GM18505 (cell line): Measurements from ENCODE around the gene ZNF846.

Experiments
- ATAC-seq: cut with Tn5 transposase; IDR thresholded peaks from one replicate; pipeline ENCODE4 v1.9.1; 2021; ENCODE audit not compliant: unreplicated experiment
- POLR2A ChIP-seq: IDR thresholded peaks from 4 replicates; pipeline ENCODE4 v1.6.1; 2011; ENCODE audit warnings: borderline replicate concordance; ENCODE audit not compliant: insufficient read depth, insufficient read length; ENCODE audit errors: extremely low read depth

The ZNF846 gene

DNA sequence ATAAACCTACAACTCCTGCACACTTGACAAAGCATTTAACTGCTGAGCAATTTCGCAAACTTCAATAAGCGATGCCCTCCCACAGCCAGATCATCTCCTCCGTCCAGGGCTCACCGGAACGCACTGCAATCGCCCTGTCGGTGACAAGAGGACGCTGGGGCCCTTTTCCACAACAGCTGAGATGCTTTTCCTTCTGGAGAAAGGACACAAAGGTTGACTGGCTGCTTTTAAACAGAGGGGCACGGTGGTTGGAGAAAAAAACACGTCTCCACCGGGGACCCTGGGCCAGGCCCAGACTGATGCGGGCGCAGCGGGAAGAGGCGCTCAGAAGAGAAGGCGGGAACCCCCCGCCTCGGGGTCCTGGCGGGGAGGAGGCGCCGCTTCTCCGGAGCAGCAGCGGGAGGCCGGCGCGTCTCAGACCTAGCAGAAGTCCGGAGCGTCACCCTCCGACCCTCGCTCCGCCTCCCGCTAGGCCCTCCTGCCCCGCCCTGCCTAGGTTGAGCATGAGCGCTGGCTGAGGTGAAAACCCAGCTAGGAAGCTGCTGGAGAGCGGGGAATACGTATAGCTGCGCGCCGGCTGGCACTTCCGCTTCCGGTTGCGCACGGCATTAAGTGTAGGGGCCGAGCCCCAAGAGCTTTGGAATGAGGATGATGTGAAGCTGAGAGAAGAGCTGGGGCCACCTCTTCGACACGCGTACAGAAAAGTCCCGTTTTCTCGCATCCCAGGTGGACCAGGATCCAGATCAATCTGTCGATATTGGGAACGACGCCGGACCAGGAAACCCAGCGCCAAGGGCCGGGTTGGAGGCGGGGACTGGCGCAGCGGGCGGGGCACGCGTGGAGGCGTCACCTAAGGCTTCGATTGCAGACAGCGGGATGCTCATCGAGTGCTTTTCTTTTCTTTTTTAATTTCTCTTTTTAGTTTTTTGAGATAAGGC is at the start of gene ZNF846:
TSS of gene ZNF846 (minus strand) at position 564 of the 938 bp plus-strand sequence. CDS start 3,788 bp downstream, outside the sequence.
- peak; percentile 73 for TF ChIP-seq POLR2A
- ATAC-seq = peak; percentile 98

DNA sequence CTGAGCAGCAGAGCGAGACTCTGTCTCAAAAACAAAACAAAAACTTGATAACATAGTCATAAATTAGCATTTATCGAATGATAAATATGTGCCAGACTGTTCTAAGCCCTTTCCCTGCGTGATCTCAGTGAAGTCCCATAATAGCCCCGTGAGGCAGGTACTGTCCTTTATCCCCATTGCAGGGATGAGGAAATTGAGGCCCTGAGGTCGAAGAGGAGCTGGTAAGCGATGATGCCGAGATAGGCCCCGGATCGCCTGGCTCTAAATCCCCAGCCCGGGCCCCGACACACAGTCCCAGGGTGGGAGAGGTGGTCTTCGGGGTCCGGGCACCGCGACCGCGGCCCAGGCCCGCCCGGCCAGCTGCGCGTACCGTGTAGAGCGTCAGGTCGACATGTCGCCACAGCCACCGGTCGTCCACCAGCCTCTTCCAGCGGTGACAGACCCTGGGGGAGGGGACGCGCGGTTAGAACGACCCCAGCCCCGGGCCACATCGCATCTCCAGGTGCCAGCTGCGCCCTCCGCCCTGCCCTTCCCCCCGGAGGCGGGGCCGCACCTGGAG is 49.7 kb upstream of the ZNF846 start:
- ATAC-seq = peak; percentile 4
- no peak for TF ChIP-seq POLR2A

DNA sequence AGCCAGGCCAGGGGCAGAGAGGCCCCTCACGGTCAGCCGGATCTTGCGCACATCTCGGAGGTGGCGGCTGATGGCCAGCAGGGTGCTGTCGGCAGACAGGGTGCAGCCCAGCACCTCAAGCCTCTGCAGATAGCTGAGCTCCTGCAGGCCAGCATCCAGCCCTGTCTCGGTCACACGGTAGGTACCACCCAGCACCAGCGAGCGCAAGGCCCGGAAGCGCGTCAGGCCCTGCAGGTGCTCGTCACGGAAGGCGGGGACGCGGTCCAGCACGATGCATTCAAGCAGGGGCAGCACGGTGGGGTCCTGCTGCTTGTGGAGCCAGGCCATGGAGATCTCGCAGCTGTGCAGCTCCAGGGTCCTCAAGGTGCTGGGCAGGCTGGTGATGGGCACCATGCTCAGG is 42.6 kb upstream of the ZNF846 start:
- no peak for TF ChIP-seq POLR2A
- ATAC-seq = no peak

DNA sequence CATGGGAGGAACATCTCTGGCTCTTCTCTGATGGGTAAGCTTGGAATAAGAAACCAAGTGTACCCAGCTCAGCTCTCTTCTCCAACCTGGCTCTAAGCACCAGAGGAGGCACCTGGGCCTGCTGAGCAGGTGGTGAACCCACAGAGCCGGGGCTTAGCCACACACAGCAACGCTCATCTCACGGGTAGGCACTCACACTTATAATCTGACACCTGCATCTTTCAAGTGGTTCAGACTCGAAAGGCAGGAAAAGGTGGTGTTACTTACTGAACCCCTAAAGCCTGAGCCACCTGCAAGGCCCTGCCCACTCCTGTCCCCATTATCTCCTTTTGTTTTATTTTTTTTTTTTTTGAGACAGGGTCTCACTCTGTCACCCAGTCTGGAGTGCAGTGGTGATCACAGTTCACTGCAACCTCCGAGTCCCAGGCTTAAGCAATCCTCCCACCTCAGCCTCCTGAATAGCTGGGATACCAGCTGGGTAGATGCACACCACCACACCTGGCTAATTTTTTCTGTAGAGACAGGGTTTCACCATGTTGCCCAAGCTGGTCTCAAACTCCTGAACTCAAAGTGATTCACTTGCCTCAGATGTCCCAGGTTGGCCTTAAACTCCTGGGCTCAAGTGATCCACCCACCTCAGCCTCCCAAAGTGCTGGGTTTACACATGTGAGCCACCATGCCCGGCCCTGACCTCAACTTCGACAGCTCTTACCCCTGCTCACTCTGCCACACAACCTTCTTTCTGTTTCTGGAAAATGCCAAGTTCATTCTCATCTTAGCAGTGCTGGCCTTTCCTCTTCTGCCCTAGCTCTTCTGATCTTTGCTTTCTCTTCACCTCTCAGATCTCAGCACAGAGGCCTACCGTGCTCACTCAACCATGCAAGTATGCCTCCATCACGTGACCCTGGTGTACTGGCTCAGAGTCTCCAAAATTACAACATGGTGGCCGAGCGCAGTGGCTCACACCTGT is 40.6 kb upstream of the ZNF846 start:
- ATAC-seq = no peak
- no peak for TF ChIP-seq POLR2A

DNA sequence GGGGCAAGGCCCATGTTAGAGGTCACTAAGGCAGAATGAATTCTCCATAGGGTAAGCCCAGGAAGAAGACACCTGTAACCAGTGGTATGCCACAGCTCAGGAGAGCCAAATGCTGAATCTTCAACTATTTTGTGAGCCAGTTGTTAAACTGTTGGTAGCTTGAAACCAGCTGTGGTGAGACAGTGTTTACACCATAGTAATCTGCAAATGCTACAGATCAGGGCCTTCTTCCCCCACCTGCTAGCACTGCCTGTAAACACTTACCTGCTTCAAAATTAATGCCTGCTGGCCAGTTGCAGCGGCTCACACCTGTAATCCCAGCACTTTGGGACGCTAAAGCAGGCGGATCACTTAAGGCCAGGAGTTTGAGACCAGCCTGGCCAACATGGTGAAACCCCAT is 38.3 kb upstream of the ZNF846 start:
- no peak for TF ChIP-seq POLR2A
- no peak for ATAC-seq

DNA sequence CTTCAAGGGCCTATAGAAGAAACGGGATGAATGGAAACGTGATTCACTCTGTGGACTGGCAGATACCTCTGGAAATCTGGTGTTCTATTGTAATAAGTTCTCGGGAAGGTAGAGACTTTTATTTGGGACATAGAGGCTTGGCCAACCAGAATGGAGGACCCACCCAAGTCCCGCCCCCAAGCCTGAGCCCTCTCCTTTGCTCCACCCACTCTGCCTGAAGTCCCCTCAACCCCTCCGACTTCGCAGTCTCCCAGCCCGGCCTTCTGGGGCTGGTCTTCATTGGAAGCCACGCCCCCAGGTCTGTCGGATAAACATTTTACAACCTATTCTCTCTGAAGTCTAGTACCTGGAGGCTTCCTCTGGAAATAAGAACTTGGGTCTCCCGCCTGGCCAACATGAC is 33.4 kb upstream of the ZNF846 start:
- TF ChIP-seq POLR2A = no peak
- ATAC-seq = no peak

DNA sequence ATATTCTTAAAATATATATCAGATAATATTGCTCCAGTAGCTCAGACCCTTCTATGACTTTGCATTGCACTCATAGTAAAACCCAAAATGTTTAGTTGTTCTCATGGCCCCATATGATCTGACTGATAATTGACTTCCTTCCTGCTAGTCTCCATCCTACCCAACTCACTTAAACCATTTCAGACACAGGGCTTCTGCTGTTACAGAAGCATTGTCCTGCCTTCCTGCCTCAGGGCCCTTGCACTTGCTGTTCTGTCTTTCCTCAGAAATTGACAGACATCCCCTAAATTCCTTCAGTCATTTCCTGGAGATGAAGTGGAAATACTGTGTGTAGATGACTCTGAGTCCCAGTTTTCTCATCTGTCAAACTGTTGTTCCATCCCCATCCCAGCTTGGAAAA is 30.6 kb upstream of the ZNF846 start:
- ATAC-seq = no peak
- TF ChIP-seq POLR2A = no peak

DNA sequence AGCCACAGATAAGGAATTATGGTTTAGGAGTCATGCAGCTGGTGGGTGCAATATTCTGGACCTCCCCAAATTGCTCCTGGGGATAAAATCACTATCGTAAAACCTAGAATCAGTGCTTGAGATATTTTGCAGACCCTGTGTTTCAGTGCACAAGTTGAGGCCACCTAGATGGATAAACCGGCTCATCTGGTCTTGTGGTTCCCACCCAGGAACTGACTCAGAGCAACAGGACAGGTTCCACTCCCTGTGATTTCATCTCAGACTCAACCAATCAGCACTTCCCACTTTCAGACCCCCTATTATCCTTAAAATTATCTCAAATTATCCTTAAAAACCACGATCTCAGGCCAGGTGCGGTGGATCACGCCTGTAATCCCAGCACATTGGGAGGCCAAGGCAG is 29.3 kb upstream of the ZNF846 start:
- TF ChIP-seq POLR2A = no peak
- ATAC-seq = no peak

DNA sequence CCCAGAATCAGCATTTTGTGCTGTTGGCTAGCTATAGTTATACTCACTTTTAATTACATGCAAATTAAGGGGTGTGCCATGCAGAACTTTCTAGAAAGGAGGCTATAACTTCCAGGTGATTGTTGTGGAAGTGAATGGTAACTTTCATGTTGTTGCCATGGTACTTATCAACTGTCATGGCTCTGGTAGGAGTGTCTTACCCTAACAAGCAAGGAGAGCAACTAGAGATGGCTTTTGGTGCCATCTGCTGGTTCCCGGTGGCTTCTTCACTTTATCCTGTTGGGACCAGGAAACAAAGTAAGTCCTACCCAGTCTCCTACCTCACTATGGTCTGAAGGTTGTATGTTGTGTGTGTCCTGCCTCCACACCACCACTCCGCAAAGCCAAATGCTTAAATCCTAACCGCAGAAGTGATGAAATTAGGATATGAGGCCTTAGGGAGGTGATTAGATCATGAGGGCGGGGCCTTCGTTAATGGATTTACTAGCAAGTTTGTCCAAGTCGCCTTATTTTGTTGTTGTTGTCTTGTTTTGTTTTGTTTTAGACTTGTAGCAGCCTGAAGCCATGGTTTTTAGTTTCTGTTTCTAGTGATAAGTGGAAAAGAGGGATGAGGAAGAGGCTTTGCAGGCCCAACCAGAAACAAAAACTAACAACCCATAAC is 27.7 kb upstream of the ZNF846 start:
- TF ChIP-seq POLR2A = no peak
- ATAC-seq = no peak

DNA sequence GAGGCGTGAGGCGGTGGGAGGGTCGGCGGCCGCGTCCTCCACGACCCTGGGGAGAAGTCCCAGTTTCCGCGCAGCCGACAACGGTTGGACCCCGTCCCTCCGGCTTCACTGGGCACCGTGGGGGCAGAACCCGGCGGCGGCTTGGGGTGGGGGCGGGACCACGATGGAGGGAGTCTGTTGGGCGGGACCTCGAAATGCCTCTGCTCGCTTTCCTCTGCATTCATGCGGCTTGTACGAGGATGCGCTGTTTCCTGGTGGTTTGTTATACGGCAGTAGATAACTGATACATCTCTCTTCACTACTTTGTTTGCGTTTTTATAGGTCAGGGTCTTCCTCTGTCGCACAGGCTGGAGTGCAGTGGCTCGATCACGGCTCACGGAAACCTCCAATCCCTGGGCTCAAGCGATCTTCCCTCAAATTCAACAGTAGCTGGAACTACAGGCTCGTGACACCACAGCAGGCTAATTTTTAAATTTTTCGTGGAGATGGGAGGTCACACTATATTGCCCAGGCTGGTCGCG is 24.6 kb upstream of the ZNF846 start:
- ATAC-seq = peak; percentile 17
- no peak for TF ChIP-seq POLR2A

DNA sequence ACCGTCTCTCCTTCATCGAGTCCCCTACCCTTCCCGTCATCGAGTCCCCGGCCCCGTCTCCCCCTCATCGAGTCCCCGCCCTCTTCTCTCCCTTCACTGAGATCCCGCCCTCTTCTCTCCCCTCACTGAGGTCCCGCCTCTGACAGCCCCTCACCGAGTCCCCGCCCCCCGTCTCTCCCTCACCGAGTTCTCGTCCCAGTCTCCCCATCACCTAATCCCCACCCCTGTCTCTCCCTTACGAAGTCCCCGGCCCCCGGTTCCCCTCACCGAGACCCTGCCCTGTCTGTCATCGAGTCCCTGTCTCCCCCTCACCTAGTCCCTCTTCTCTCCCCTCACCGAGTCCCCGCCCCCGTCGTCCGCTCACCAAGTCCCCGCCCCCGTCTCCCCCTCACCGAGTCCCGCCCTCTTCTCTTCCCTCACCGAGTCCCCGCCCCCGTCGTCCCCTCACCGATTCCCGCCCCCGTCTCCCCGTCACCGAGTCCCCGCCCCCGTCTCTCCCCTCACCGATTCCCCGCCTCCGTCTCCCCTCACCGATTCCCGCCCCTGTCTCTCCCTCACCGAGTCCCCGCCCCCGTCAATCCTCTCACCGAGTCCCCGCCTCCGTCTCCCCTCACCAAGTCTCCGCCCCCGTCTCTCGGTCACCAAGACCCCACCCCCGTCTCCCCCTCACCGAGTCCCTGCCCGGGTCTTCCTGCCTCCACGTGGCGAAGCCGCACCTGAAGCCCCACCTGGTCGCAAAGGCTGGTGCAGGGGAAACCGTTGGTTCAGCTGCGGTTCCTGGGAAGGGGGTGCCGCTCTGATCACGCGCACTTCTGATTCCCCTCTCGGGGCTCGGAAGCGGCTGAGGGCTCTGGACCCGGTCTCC is 23.9 kb upstream of the ZNF846 start:
- TF ChIP-seq POLR2A = no peak
- ATAC-seq = peak; percentile 46
